ENCODE data around the gene ABCA10.
"Not testable (repeated sequence)": the region's sequence is repeated elsewhere in the genome, so short reads cannot be mapped to it uniquely, and the experiment has no call there.

The ABCA10 gene

GRCh38 chr17:69170377-69170776 is 58.2 kb downstream of the ABCA10 start:
- Histone ChIP-seq H2AFZ (ENCODE audit: insufficient read depth, low read length, poor library complexity) (no peak overlapping the region), H4K12ac (ENCODE audit: low read depth, low read length) (no peak overlapping the region), H3K9ac (ENCODE audit: low read length) (no peak overlapping the region), H4K91ac (ENCODE audit: low read depth, low read length) (no peak overlapping the region), H3K4me1 (ENCODE audit: control insufficient read depth in 1 of 2, insufficient read depth in 2 of 2, low read length in 2 of 2) (no peaks in the 10 kb centered on the region), H3K18ac (ENCODE audit: low read length) (no peak overlapping the region), H3K14ac (ENCODE audit: low read length) (no peak overlapping the region), H3K23ac (ENCODE audit: low read length) (no peak overlapping the region), H3K4me3 (ENCODE audit: low read depth, low read length) (no peak overlapping the region), H2BK120ac (ENCODE audit: insufficient read depth, low read length, poor library complexity) (no peak overlapping the region), H2AK5ac (ENCODE audit: low read length) (no peak overlapping the region), H2BK12ac (ENCODE audit: low read length) (no peak overlapping the region), H3K27ac (ENCODE audit: low read depth, low read length) (no peak overlapping the region), H3K4me2 (ENCODE audit: low read length) (no peak overlapping the region), H3K36me3 (ENCODE audit: control insufficient read depth in 1 of 2, insufficient read depth in 2 of 2, low read length in 2 of 2) (no peaks in the 10 kb centered on the region), H2BK5ac (ENCODE audit: low read depth, low read length, poor library complexity) (no peak overlapping the region), H3K9me3 (ENCODE audit: insufficient read depth, low read depth, low read length) (no peaks in the 10 kb centered on the region), H3K79me2 (ENCODE audit: control insufficient read depth, insufficient read depth, low read length, poor library complexity) (no peaks in the 10 kb centered on the region), H3K79me1 (ENCODE audit: low read length) (no peaks in the 10 kb centered on the region), H3K27me3 (ENCODE audit: insufficient read depth, low read length) (no peaks in the 10 kb centered on the region), H4K8ac (ENCODE audit: low read depth, low read length) (no peak overlapping the region), H3K4ac (ENCODE audit: low read depth, low read length) (no peak overlapping the region)
- no peak for DNase-seq

GRCh38 chr17:69168642-69169041 is 60.0 kb downstream of the ABCA10 start:
- not testable (repeated sequence) for H4K91ac ChIP-seq (ENCODE audit: low read depth, low read length); H3K79me1 ChIP-seq (ENCODE audit: low read length); H2AFZ ChIP-seq (ENCODE audit: insufficient read depth, low read length, poor library complexity); H3K27ac ChIP-seq (ENCODE audit: low read depth, low read length); H3K4me3 ChIP-seq (ENCODE audit: low read depth, low read length); H2BK120ac ChIP-seq (ENCODE audit: insufficient read depth, low read length, poor library complexity); H3K79me2 ChIP-seq (ENCODE audit: control insufficient read depth, insufficient read depth, low read length, poor library complexity); H3K4me1 ChIP-seq (ENCODE audit: control insufficient read depth in 1 of 2, insufficient read depth in 2 of 2, low read length in 2 of 2); H3K14ac ChIP-seq (ENCODE audit: low read length); H3K9me3 ChIP-seq (ENCODE audit: insufficient read depth, low read depth, low read length); H4K8ac ChIP-seq (ENCODE audit: low read depth, low read length); H3K18ac ChIP-seq (ENCODE audit: low read length); H2AK5ac ChIP-seq (ENCODE audit: low read length); H2BK5ac ChIP-seq (ENCODE audit: low read depth, low read length, poor library complexity); H3K4ac ChIP-seq (ENCODE audit: low read depth, low read length); H3K36me3 ChIP-seq (ENCODE audit: control insufficient read depth in 1 of 2, insufficient read depth in 2 of 2, low read length in 2 of 2); H2BK12ac ChIP-seq (ENCODE audit: low read length); DNase-seq; H3K23ac ChIP-seq (ENCODE audit: low read length); H4K12ac ChIP-seq (ENCODE audit: low read depth, low read length); H3K4me2 ChIP-seq (ENCODE audit: low read length); H3K27me3 ChIP-seq (ENCODE audit: insufficient read depth, low read length); H3K9ac ChIP-seq (ENCODE audit: low read length)

DNA sequence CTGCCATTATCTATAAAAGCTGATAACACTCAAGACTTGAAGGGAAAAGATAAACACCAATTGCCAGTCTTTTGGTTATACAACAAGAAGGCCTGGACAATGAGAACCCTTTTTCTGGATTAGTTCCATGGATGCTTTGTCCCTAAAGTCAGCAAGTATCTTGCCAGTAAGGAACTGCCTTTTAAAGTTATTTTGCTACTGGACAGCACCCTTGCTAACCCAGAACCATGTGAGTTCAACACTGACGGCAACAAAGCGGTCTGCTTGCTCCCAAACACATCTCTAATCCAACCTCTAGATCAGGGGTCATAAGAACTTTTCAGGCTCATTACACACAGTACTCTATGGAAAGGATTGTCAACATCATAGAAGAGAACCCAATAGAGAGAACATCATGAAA is 61.7 kb downstream of the ABCA10 start:
- H2AK5ac ChIP-seq (ENCODE audit: low read length), result no peak overlapping the region
- H2BK5ac ChIP-seq (ENCODE audit: low read depth, low read length, poor library complexity), result no peak overlapping the region
- H4K8ac ChIP-seq (ENCODE audit: low read depth, low read length), result no peak overlapping the region
- H3K14ac ChIP-seq (ENCODE audit: low read length), result no peak overlapping the region
- no peak overlapping the region for H3K27ac ChIP-seq (ENCODE audit: low read depth, low read length)
- H2BK12ac ChIP-seq (ENCODE audit: low read length), result no peak overlapping the region
- no peak overlapping the region for H3K4me3 ChIP-seq (ENCODE audit: low read depth, low read length)
- no peaks in the 10 kb centered on the region for H3K79me2 ChIP-seq (ENCODE audit: control insufficient read depth, insufficient read depth, low read length, poor library complexity)
- H3K79me1 ChIP-seq (ENCODE audit: low read length), result no peaks in the 10 kb centered on the region
- H3K23ac ChIP-seq (ENCODE audit: low read length), result no peak overlapping the region
- H3K4me1 ChIP-seq (ENCODE audit: control insufficient read depth in 1 of 2, insufficient read depth in 2 of 2, low read length in 2 of 2), result no peaks in the 10 kb centered on the region
- no peak overlapping the region for H3K4ac ChIP-seq (ENCODE audit: low read depth, low read length)
- H3K27me3 ChIP-seq (ENCODE audit: insufficient read depth, low read length), result no peaks in the 10 kb centered on the region
- H3K18ac ChIP-seq (ENCODE audit: low read length), result no peak overlapping the region
- H3K9ac ChIP-seq (ENCODE audit: low read length), result no peak overlapping the region
- H3K4me2 ChIP-seq (ENCODE audit: low read length), result no peak overlapping the region
- no peak overlapping the region for H4K91ac ChIP-seq (ENCODE audit: low read depth, low read length)
- H2AFZ ChIP-seq (ENCODE audit: insufficient read depth, low read length, poor library complexity), result no peak overlapping the region
- no peaks in the 10 kb centered on the region for H3K9me3 ChIP-seq (ENCODE audit: insufficient read depth, low read depth, low read length)
- H3K36me3 ChIP-seq (ENCODE audit: control insufficient read depth in 1 of 2, insufficient read depth in 2 of 2, low read length in 2 of 2), result no peaks in the 10 kb centered on the region
- DNase-seq, result no peak
- H2BK120ac ChIP-seq (ENCODE audit: insufficient read depth, low read length, poor library complexity), result no peak overlapping the region
- H4K12ac ChIP-seq (ENCODE audit: low read depth, low read length), result no peak overlapping the region
- no CpG with 5 or more reads among the region's 2 CpGs for WGBS (ENCODE audit: extremely low coverage, insufficient coverage, insufficient read length)

- H3K4me2 ChIP-seq (ENCODE audit: low read length), result no peak overlapping the region
- H2BK5ac ChIP-seq (ENCODE audit: low read depth, low read length, poor library complexity), result no peak overlapping the region
- no peak overlapping the region for H3K4ac ChIP-seq (ENCODE audit: low read depth, low read length)
- no peak overlapping the region for H3K14ac ChIP-seq (ENCODE audit: low read length)
- DNase-seq, result no peak
- H3K4me3 ChIP-seq (ENCODE audit: low read depth, low read length), result no peak overlapping the region
- no peak overlapping the region for H3K18ac ChIP-seq (ENCODE audit: low read length)
- H3K27me3 ChIP-seq (ENCODE audit: insufficient read depth, low read length), result no peaks in the 10 kb centered on the region
- no peak overlapping the region for H4K91ac ChIP-seq (ENCODE audit: low read depth, low read length)
- H3K4me1 ChIP-seq (ENCODE audit: control insufficient read depth in 1 of 2, insufficient read depth in 2 of 2, low read length in 2 of 2), result no peaks in the 10 kb centered on the region
- no peak overlapping the region for H3K23ac ChIP-seq (ENCODE audit: low read length)
- H2BK120ac ChIP-seq (ENCODE audit: insufficient read depth, low read length, poor library complexity), result no peak overlapping the region
- H3K9me3 ChIP-seq (ENCODE audit: insufficient read depth, low read depth, low read length), result no peaks in the 10 kb centered on the region
- H3K27ac ChIP-seq (ENCODE audit: low read depth, low read length), result no peak overlapping the region
- no peaks in the 10 kb centered on the region for H3K36me3 ChIP-seq (ENCODE audit: control insufficient read depth in 1 of 2, insufficient read depth in 2 of 2, low read length in 2 of 2)
- H4K12ac ChIP-seq (ENCODE audit: low read depth, low read length), result no peak overlapping the region
- no peaks in the 10 kb centered on the region for H3K79me1 ChIP-seq (ENCODE audit: low read length)
- no peak overlapping the region for H2AK5ac ChIP-seq (ENCODE audit: low read length)
- H4K8ac ChIP-seq (ENCODE audit: low read depth, low read length), result no peak overlapping the region
- H3K9ac ChIP-seq (ENCODE audit: low read length), result no peak overlapping the region
- H3K79me2 ChIP-seq (ENCODE audit: control insufficient read depth, insufficient read depth, low read length, poor library complexity), result no peaks in the 10 kb centered on the region
- no peak overlapping the region for H2BK12ac ChIP-seq (ENCODE audit: low read length)
- H2AFZ ChIP-seq (ENCODE audit: insufficient read depth, low read length, poor library complexity), result no peak overlapping the region
These were observed 64.4 kb downstream of the ABCA10 start for GRCh38 chr17:69164206-69164605.

DNA sequence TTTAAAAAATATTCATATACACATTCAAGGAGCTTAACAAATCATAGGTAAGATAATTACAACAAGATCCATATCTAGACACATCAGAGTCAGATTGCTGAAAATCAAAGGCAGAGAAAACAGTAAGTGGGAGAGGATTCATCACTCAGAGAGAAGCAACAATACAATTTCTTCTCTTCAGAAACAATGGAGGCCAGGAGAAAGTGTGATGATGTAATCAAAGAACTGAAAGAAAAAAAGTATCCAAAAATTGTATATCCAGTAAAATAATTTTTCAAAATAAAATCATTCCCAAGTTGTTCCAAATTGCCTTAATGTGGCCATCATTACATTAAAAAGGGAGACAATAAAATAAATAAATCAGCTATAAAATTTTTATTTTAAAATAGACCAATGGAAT is 69.2 kb downstream of the ABCA10 start:
- H3K4me2 ChIP-seq (ENCODE audit: low read length), result no peak overlapping the region
- H2BK120ac ChIP-seq (ENCODE audit: insufficient read depth, low read length, poor library complexity), result no peak overlapping the region
- H3K4me3 ChIP-seq (ENCODE audit: low read depth, low read length), result no peak overlapping the region

More for the DNA sequence above, 69.2 kb downstream of the ABCA10 start:
- no peak overlapping the region for H2AFZ ChIP-seq (ENCODE audit: insufficient read depth, low read length, poor library complexity)
- H2BK5ac ChIP-seq (ENCODE audit: low read depth, low read length, poor library complexity), result no peak overlapping the region
- H3K14ac ChIP-seq (ENCODE audit: low read length), result no peak overlapping the region
- no peaks in the 10 kb centered on the region for H3K79me1 ChIP-seq (ENCODE audit: low read length)
- no peaks in the 10 kb centered on the region for H3K4me1 ChIP-seq (ENCODE audit: control insufficient read depth in 1 of 2, insufficient read depth in 2 of 2, low read length in 2 of 2)
- H3K9me3 ChIP-seq (ENCODE audit: insufficient read depth, low read depth, low read length), result no peaks in the 10 kb centered on the region
- no peak overlapping the region for H4K12ac ChIP-seq (ENCODE audit: low read depth, low read length)
- no peak overlapping the region for H4K8ac ChIP-seq (ENCODE audit: low read depth, low read length)
- no peaks in the 10 kb centered on the region for H3K79me2 ChIP-seq (ENCODE audit: control insufficient read depth, insufficient read depth, low read length, poor library complexity)
- H3K27me3 ChIP-seq (ENCODE audit: insufficient read depth, low read length), result no peaks in the 10 kb centered on the region
- H3K9ac ChIP-seq (ENCODE audit: low read length), result no peak overlapping the region
- no peak overlapping the region for H2AK5ac ChIP-seq (ENCODE audit: low read length)
- no peak overlapping the region for H4K91ac ChIP-seq (ENCODE audit: low read depth, low read length)
- H3K27ac ChIP-seq (ENCODE audit: low read depth, low read length), result no peak overlapping the region
- DNase-seq, result no peak
- H3K4ac ChIP-seq (ENCODE audit: low read depth, low read length), result no peak overlapping the region
- no peaks in the 10 kb centered on the region for H3K36me3 ChIP-seq (ENCODE audit: control insufficient read depth in 1 of 2, insufficient read depth in 2 of 2, low read length in 2 of 2)
- no peak overlapping the region for H2BK12ac ChIP-seq (ENCODE audit: low read length)
- H3K23ac ChIP-seq (ENCODE audit: low read length), result no peak overlapping the region
- no peak overlapping the region for H3K18ac ChIP-seq (ENCODE audit: low read length)
